Measurements from ENCODE around the gene PLS1.
"Not testable (repeated sequence)": the region's sequence is repeated elsewhere in the genome, so short reads cannot be mapped to it uniquely, and the experiment has no call there.

PLS1 gene

GRCh38 chr3:142597906-142598305 lies 1.7 kb downstream of the PLS1 start:
- no peak overlapping the region for H3K4me3 ChIP-seq (ENCODE audit: extremely low read depth, insufficient read depth, low read length, poor library complexity, severe bottlenecking)
- no peaks in the 10 kb centered on the region for H3K36me3 ChIP-seq (ENCODE audit: control insufficient read depth, insufficient read depth, low read length)
- H3K9me3 ChIP-seq (ENCODE audit: control insufficient read depth, low read length) = no peaks in the 10 kb centered on the region
- peaks cover 9% of the 10 kb centered on the region for H3K4me1 ChIP-seq (ENCODE audit: control insufficient read depth, insufficient read depth, low read length, poor library complexity, severe bottlenecking)
- WGBS, 2 experiments (ENCODE audit: insufficient coverage in 2 of 2) = 57 to 94% methylated on average over 2 of the region's 3 CpGs
- no peak overlapping the region for H3K27ac ChIP-seq (ENCODE audit: low read depth, low read length, severe bottlenecking)

- 74 to 84% methylated on average over 3 of the region's 4 CpGs for WGBS, 2 experiments (ENCODE audit: insufficient coverage in 2 of 2)
- no peaks in the 10 kb centered on the region for H3K36me3 ChIP-seq (ENCODE audit: control insufficient read depth, insufficient read depth, low read length)
- no peak overlapping the region for H3K4me3 ChIP-seq (ENCODE audit: extremely low read depth, insufficient read depth, low read length, poor library complexity, severe bottlenecking)
- no peaks in the 10 kb centered on the region for H3K4me1 ChIP-seq (ENCODE audit: control insufficient read depth, insufficient read depth, low read length, poor library complexity, severe bottlenecking)
- H3K27ac ChIP-seq (ENCODE audit: low read depth, low read length, severe bottlenecking) = no peak overlapping the region
- no peaks in the 10 kb centered on the region for H3K9me3 ChIP-seq (ENCODE audit: control insufficient read depth, low read length)
Observed at GRCh38 chr3:142601713-142602112, 5.5 kb downstream of the PLS1 start.

GRCh38 chr3:142602619-142603385 lies 6.6 kb downstream of the PLS1 start:
- Histone ChIP-seq H3K4me3 (ENCODE audit: extremely low read depth, insufficient read depth, low read length, poor library complexity, severe bottlenecking) (no peak overlapping the region), H3K4me1 (ENCODE audit: control insufficient read depth, insufficient read depth, low read length, poor library complexity, severe bottlenecking) (no peaks in the 10 kb centered on the region), H3K36me3 (ENCODE audit: control insufficient read depth, insufficient read depth, low read length) (no peaks in the 10 kb centered on the region), H3K9me3 (ENCODE audit: control insufficient read depth, low read length) (no peaks in the 10 kb centered on the region), H3K27ac (ENCODE audit: low read depth, low read length, severe bottlenecking) (no peak overlapping the region)
- 92 to 96% methylated on average over 9 to 12 of the region's 13 CpGs for WGBS, 2 experiments (ENCODE audit: insufficient coverage in 2 of 2)

- H3K36me3 ChIP-seq (ENCODE audit: control insufficient read depth, insufficient read depth, low read length); H3K9me3 ChIP-seq (ENCODE audit: control insufficient read depth, low read length); H3K27ac ChIP-seq (ENCODE audit: low read depth, low read length, severe bottlenecking); H3K4me1 ChIP-seq (ENCODE audit: control insufficient read depth, insufficient read depth, low read length, poor library complexity, severe bottlenecking); H3K4me3 ChIP-seq (ENCODE audit: extremely low read depth, insufficient read depth, low read length, poor library complexity, severe bottlenecking): not testable (repeated sequence)
- 94 to 98% methylated on average over 4 to 7 of the region's 7 CpGs for WGBS, 2 experiments (ENCODE audit: insufficient coverage in 2 of 2)
Observed at GRCh38 chr3:142603386-142603705, 7.2 kb downstream of the PLS1 start.

GRCh38 chr3:142604940-142605339 lies 8.7 kb downstream of the PLS1 start:
- no peaks in the 10 kb centered on the region for H3K4me1 ChIP-seq (ENCODE audit: control insufficient read depth, insufficient read depth, low read length, poor library complexity, severe bottlenecking)
- H3K36me3 ChIP-seq (ENCODE audit: control insufficient read depth, insufficient read depth, low read length) = no peaks in the 10 kb centered on the region
- H3K4me3 ChIP-seq (ENCODE audit: extremely low read depth, insufficient read depth, low read length, poor library complexity, severe bottlenecking) = no peak overlapping the region
- no peaks in the 10 kb centered on the region for H3K9me3 ChIP-seq (ENCODE audit: control insufficient read depth, low read length)
- no peak overlapping the region for H3K27ac ChIP-seq (ENCODE audit: low read depth, low read length, severe bottlenecking)

GRCh38 chr3:142608631-142609030 lies 12.4 kb downstream of the PLS1 start:
- WGBS, 2 experiments (ENCODE audit: insufficient coverage in 2 of 2) = 83% methylated on average over 1 of the region's 1 CpG
- Histone ChIP-seq H3K4me3 (ENCODE audit: extremely low read depth, insufficient read depth, low read length, poor library complexity, severe bottlenecking) (no peak overlapping the region), H3K27ac (ENCODE audit: low read depth, low read length, severe bottlenecking) (no peak overlapping the region), H3K36me3 (ENCODE audit: control insufficient read depth, insufficient read depth, low read length) (no peaks in the 10 kb centered on the region), H3K4me1 (ENCODE audit: control insufficient read depth, insufficient read depth, low read length, poor library complexity, severe bottlenecking) (no peaks in the 10 kb centered on the region), H3K9me3 (ENCODE audit: control insufficient read depth, low read length) (no peaks in the 10 kb centered on the region)

- Histone ChIP-seq H3K4me1 (ENCODE audit: control insufficient read depth, insufficient read depth, low read length, poor library complexity, severe bottlenecking) (no peaks in the 10 kb centered on the region), H3K36me3 (ENCODE audit: control insufficient read depth, insufficient read depth, low read length) (no peaks in the 10 kb centered on the region), H3K27ac (ENCODE audit: low read depth, low read length, severe bottlenecking) (no peak overlapping the region), H3K9me3 (ENCODE audit: control insufficient read depth, low read length) (no peaks in the 10 kb centered on the region), H3K4me3 (ENCODE audit: extremely low read depth, insufficient read depth, low read length, poor library complexity, severe bottlenecking) (no peak overlapping the region)
- WGBS, 2 experiments (ENCODE audit: insufficient coverage in 2 of 2) = 100% methylated on average over 1 of the region's 1 CpG; no CpG with 5 or more reads in 1 of the 2 experiments
Observed at GRCh38 chr3:142609136-142609535, 12.9 kb downstream of the PLS1 start.

GRCh38 chr3:142611206-142611605 lies 15.0 kb downstream of the PLS1 start:
- Histone ChIP-seq H3K4me3 (ENCODE audit: extremely low read depth, insufficient read depth, low read length, poor library complexity, severe bottlenecking) (no peak overlapping the region), H3K27ac (ENCODE audit: low read depth, low read length, severe bottlenecking) (no peak overlapping the region), H3K36me3 (ENCODE audit: control insufficient read depth, insufficient read depth, low read length) (no peaks in the 10 kb centered on the region), H3K9me3 (ENCODE audit: control insufficient read depth, low read length) (no peaks in the 10 kb centered on the region), H3K4me1 (ENCODE audit: control insufficient read depth, insufficient read depth, low read length, poor library complexity, severe bottlenecking) (no peaks in the 10 kb centered on the region)
- 71 to 83% methylated on average over 1 of the region's 1 CpG for WGBS, 2 experiments (ENCODE audit: insufficient coverage in 2 of 2)

GRCh38 chr3:142613491-142613890 lies 17.3 kb downstream of the PLS1 start:
- no peaks in the 10 kb centered on the region for H3K9me3 ChIP-seq (ENCODE audit: control insufficient read depth, low read length)
- H3K27ac ChIP-seq (ENCODE audit: low read depth, low read length, severe bottlenecking) = no peak overlapping the region
- H3K4me1 ChIP-seq (ENCODE audit: control insufficient read depth, insufficient read depth, low read length, poor library complexity, severe bottlenecking) = no peaks in the 10 kb centered on the region
- no peak overlapping the region for H3K4me3 ChIP-seq (ENCODE audit: extremely low read depth, insufficient read depth, low read length, poor library complexity, severe bottlenecking)
- no CpG with 5 or more reads among the region's 1 CpG for WGBS, 2 experiments (ENCODE audit: insufficient coverage in 2 of 2)
- H3K36me3 ChIP-seq (ENCODE audit: control insufficient read depth, insufficient read depth, low read length) = no peaks in the 10 kb centered on the region

GRCh38 chr3:142614059-142614626 lies 17.9 kb downstream of the PLS1 start:
- no peaks in the 10 kb centered on the region for H3K9me3 ChIP-seq (ENCODE audit: control insufficient read depth, low read length)
- WGBS, 2 experiments (ENCODE audit: insufficient coverage in 2 of 2) = 100% methylated on average over 1 of the region's 2 CpGs; no CpG with 5 or more reads in 1 of the 2 experiments
- H3K36me3 ChIP-seq (ENCODE audit: control insufficient read depth, insufficient read depth, low read length) = no peaks in the 10 kb centered on the region
- no peak overlapping the region for H3K4me3 ChIP-seq (ENCODE audit: extremely low read depth, insufficient read depth, low read length, poor library complexity, severe bottlenecking)
- H3K27ac ChIP-seq (ENCODE audit: low read depth, low read length, severe bottlenecking) = no peak overlapping the region
- no peaks in the 10 kb centered on the region for H3K4me1 ChIP-seq (ENCODE audit: control insufficient read depth, insufficient read depth, low read length, poor library complexity, severe bottlenecking)

GRCh38 chr3:142615171-142615570 lies 19.0 kb downstream of the PLS1 start:
- H3K36me3 ChIP-seq (ENCODE audit: control insufficient read depth, insufficient read depth, low read length) = no peaks in the 10 kb centered on the region
- no peak overlapping the region for H3K27ac ChIP-seq (ENCODE audit: low read depth, low read length, severe bottlenecking)
- H3K4me1 ChIP-seq (ENCODE audit: control insufficient read depth, insufficient read depth, low read length, poor library complexity, severe bottlenecking) = no peaks in the 10 kb centered on the region
- no peaks in the 10 kb centered on the region for H3K9me3 ChIP-seq (ENCODE audit: control insufficient read depth, low read length)
- H3K4me3 ChIP-seq (ENCODE audit: extremely low read depth, insufficient read depth, low read length, poor library complexity, severe bottlenecking) = no peak overlapping the region
- WGBS, 2 experiments (ENCODE audit: insufficient coverage in 2 of 2) = no CpG with 5 or more reads among the region's 2 CpGs
